Common myeloid progenitor, CD34-positive (primary cell): ENCODE results near the gene MCTP2.
A peak's percentile ranks its signal among the peaks of the same experiment; 100 is the strongest.
"Not testable (repeated sequence)": the region's sequence is repeated elsewhere in the genome, so short reads cannot be mapped to it uniquely, and the experiment has no call there.

Source experiments
- CTCF ChIA-PET: fragments of 350-600 bp; sonication (Branson Sonifier 250); formaldehyde crosslinking; loops from one replicate; lab custom pipeline; 2021; ENCODE audit warnings: antibody characterized with exemption; lab: Charles Lee
- POLR2A ChIA-PET: fragments of 350-600 bp; sonication (Branson Sonifier 250); formaldehyde crosslinking; loops from one replicate; lab custom pipeline; 2021; ENCODE audit warnings: antibody characterized with exemption; lab: Charles Lee
- DNase-seq, 3 donors: peaks; one replicate each; pipeline versions ENCODE4 v3.0.0 to v3.0.0-alpha.2; 2013
- H3K27ac ChIP-seq, 2 experiments: 1 replicate in 1 of 2; 2 replicates in 1 of 2; pipeline ENCODE4 v1.7.0; 2013; ENCODE audit warnings: inconsistent platforms in 2 of 2, low read length in 2 of 2, mild to moderate bottlenecking in 2 of 2, low read depth in 1 of 2, moderate library complexity in 1 of 2; ENCODE audit not compliant: severe bottlenecking in 2 of 2, insufficient read depth in 1 of 2, poor library complexity in 1 of 2
- H3K27me3 ChIP-seq, 5 experiments: replicated peaks in 2 of 5; 1 replicate in 3 of 5; 2 replicates in 2 of 5; pipeline versions ENCODE4 v1.6.1 to v1.7.0; 2013; ENCODE audit warnings: low read length in 4 of 5, mild to moderate bottlenecking in 2 of 5, moderate library complexity in 2 of 5, inconsistent platforms in 1 of 5; ENCODE audit not compliant: insufficient read depth in 5 of 5, control insufficient read depth in 4 of 5
- H3K36me3 ChIP-seq, 4 experiments: 1 replicate in 2 of 4; 2 replicates in 2 of 4; pipeline versions ENCODE4 v1.6.1 to v1.7.0; 2013; ENCODE audit warnings: low read length in 3 of 4, control low read depth in 1 of 4, mild to moderate bottlenecking in 1 of 4; ENCODE audit not compliant: control insufficient read depth in 4 of 4, insufficient read depth in 4 of 4
- H3K4me1 ChIP-seq, 4 experiments: 1 replicate in 3 of 4; 2 replicates in 1 of 4; pipeline versions ENCODE4 v1.6.1 to v1.7.1; 2013; ENCODE audit warnings: low read length in 3 of 4, mild to moderate bottlenecking in 3 of 4, control low read depth in 1 of 4, inconsistent platforms in 1 of 4, moderate library complexity in 1 of 4; ENCODE audit not compliant: control insufficient read depth in 4 of 4, insufficient read depth in 4 of 4; ENCODE audit errors: control extremely low read depth in 1 of 4
- H3K4me3 ChIP-seq, 7 experiments: 1 replicate in 4 of 7; 2 replicates in 3 of 7; pipeline versions ENCODE4 v1.5.1 to v1.7.0; 2013; ENCODE audit warnings: mild to moderate bottlenecking in 7 of 7, low read length in 6 of 7, moderate library complexity in 6 of 7, inconsistent platforms in 2 of 7, low read depth in 2 of 7, control low read depth in 1 of 7; ENCODE audit not compliant: insufficient read depth in 4 of 7, control insufficient read depth in 1 of 7; ENCODE audit errors: extremely low read depth in 1 of 7
- H3K9me3 ChIP-seq, 5 experiments: 1 replicate in 4 of 5; 2 replicates in 1 of 5; pipeline versions ENCODE4 v1.6.1 to v1.7.1; 2013; ENCODE audit warnings: low read length in 4 of 5, mild to moderate bottlenecking in 2 of 5, inconsistent platforms in 1 of 5, low read depth in 1 of 5, moderate library complexity in 1 of 5; ENCODE audit not compliant: control insufficient read depth in 4 of 5, insufficient read depth in 2 of 5; ENCODE audit errors: control extremely low read depth in 1 of 5
- WGBS: methylation state at CpG from one replicate; pipeline ENCODE4 v1.1.5; 2013; ENCODE audit not compliant: insufficient coverage; 5-methylcytosine and 5-hydroxymethylcytosine counted together

Gene MCTP2

DNA sequence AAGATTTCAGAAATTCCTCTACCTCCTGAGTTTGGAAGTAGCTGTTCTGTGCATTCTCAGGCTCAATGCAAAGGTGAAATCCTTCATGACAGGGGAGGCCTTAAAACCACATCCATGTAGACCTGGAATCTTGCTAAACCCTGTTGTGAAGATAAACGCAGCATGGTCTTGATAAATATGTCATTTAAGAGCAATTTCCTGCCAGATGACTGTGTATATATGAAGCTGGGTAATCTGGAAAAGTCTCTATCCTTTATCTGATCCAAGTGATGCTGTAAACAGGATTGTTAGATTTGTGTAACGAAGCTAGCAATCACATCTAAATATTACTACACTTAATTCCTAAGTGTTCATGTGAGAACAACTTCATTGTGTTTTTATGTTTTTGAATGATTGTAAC lies 9.1 kb downstream of the MCTP2 start:
- no peak for DNase-seq
- 38% methylated on average over 1 of the region's 2 CpGs for WGBS
- Histone ChIP-seq H3K4me3 (no peak overlapping the region), H3K27ac (no peak overlapping the region), H3K9me3 (peaks cover 0 to 3% (median 0%) of the 10 kb centered on the region in 5 experiments), H3K4me1 (peaks cover 19 to 66% (median 48%) of the 10 kb centered on the region in 4 experiments), H3K27me3 (no peaks in the 10 kb centered on the region), H3K36me3 (peaks cover 0 to 14% (median 2%) of the 10 kb centered on the region in 4 experiments)
- CTCF ChIA-PET: interaction anchor here (0.9 to 2.3 kb wide), 7 partner anchors 9 to 83 kb away, joined by 3 to 10 read pairs (median 4); partner anchors contain the start of gene MCTP2
- POLR2A ChIA-PET: interaction anchor here (1.6 kb wide), 1 partner anchor 9 kb away, joined by 6 read pairs; the partner anchor contains the start of gene MCTP2

DNA sequence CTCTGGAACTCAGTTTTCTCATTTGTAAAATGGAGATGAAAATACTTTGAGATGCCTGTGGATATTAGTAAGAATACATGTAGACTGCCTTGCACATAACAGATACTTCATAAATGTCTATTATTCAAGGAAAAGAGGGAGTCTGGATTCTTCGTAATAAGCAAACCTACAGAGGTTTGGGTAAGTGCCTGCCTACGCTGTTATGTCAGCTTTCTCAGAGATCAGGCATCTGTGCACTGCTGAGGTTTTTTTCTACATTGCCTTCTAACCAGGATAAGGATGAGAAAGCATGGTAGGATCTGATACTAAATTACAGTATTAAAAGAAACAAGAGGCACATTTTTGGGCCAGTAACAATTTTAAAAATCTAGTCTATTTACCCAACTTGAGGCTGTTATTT lies 10.9 kb downstream of the MCTP2 start:
- POLR2A ChIA-PET: interaction anchor here (1.5 kb wide), 1 partner anchor 78 kb away, joined by 3 read pairs; no protein-coding TSS in a partner anchor
- Histone ChIP-seq H3K4me1 (peaks cover 18 to 48% (median 33%) of the 10 kb centered on the region in 4 experiments), H3K27ac (peak overlapping the region in 1 of 2 experiments; percentile 4), H3K27me3 (no peaks in the 10 kb centered on the region), H3K4me3 (no peak overlapping the region), H3K36me3 (peaks cover 0 to 23% (median 2%) of the 10 kb centered on the region in 4 experiments), H3K9me3 (peaks cover 0 to 3% (median 0%) of the 10 kb centered on the region in 5 experiments)
- CTCF ChIA-PET: interaction anchor here (1.1 to 2.1 kb wide), 3 partner anchors 21 to 82 kb away, joined by 4 to 10 read pairs (median 6); no protein-coding TSS in a partner anchor
- peak in 1 of 3 donors; percentile 35 for DNase-seq
- WGBS: 100% methylated on average over 1 of the region's 2 CpGs

DNA sequence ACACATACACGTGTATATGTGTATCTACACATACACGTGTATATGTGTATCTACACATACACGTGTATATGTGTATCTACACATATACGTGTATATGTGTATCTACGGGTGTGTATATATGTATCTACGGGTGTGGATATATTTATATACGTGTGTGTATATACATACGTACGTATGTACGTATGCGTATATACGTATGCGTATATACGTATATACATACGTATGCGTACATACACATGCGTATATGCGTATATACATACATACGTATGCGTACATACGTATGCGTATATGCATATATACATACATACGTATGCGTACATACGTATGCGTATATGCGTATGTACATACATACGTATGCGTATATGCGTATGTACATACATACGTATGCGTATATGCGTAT lies 11.6 kb downstream of the MCTP2 start:
- H3K27ac ChIP-seq, DNase-seq, H3K9me3 ChIP-seq, H3K27me3 ChIP-seq, H3K4me3 ChIP-seq, CTCF ChIA-PET, POLR2A ChIA-PET: not testable (repeated sequence)
- Histone ChIP-seq H3K36me3 (peaks cover 0 to 29% (median 2%) of the 10 kb centered on the region in 4 experiments), H3K4me1 (peaks cover 17 to 40% (median 28%) of the 10 kb centered on the region in 4 experiments)
- WGBS: 98% methylated on average over 27 of the region's 33 CpGs

DNA sequence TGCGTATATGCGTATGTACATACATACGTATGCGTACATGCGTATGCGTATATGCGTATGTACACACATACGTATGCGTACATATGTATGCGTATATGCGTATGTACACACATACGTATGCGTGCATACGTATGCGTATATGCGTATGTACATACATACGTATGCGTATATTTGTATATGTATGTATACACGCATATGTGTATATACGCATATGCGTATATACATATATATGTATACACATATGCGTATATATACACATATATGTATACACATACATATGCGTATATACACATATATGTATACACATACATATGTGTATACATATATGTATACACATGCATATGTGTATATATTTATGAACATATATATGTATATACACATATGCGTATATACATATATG lies 12.1 kb downstream of the MCTP2 start:
- H3K9me3 ChIP-seq: peaks cover 0 to 3% (median 0%) of the 10 kb centered on the region in 5 experiments
- CTCF ChIA-PET: no interaction called here
- 98% methylated on average over 9 of the region's 24 CpGs for WGBS
- no peak overlapping the region for H3K27ac ChIP-seq
- no peak for DNase-seq
- peaks cover 13 to 39% (median 25%) of the 10 kb centered on the region in 4 experiments for H3K4me1 ChIP-seq
- H3K27me3 ChIP-seq: no peaks in the 10 kb centered on the region
- POLR2A ChIA-PET: no interaction called here
- H3K36me3 ChIP-seq: peaks cover 0 to 33% (median 3%) of the 10 kb centered on the region in 4 experiments
- no peak overlapping the region for H3K4me3 ChIP-seq

DNA sequence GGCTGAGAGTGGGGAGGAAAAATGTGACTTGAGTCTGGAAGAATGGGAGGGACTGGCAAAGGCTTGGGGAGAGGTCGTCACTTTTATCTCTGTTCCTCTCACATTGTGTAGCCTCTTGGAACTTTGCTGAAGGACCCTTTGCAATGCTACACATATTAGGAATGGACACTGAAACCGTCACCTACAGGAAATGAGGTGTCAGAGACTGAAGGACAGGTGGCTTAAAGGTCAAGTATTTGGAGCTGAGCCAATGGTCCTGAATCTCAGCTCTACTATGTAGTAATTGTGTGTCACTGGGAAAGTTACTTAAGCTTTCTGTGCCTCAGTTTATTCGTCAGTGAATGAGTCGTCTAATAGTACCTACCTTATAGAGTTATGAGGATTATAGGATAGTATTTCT lies 14.7 kb downstream of the MCTP2 start:
- Histone ChIP-seq H3K36me3 (peaks cover 0 to 33% (median 3%) of the 10 kb centered on the region in 4 experiments), H3K27me3 (no peaks in the 10 kb centered on the region), H3K4me3 (no peak overlapping the region), H3K4me1 (peaks cover 5 to 27% (median 9%) of the 10 kb centered on the region in 4 experiments), H3K9me3 (peaks cover 0 to 7% (median 0%) of the 10 kb centered on the region in 5 experiments), H3K27ac (no peak overlapping the region)
- DNase-seq: no peak
- WGBS: 94% methylated on average over 3 of the region's 4 CpGs
- POLR2A ChIA-PET: no interaction called here
- CTCF ChIA-PET: interaction anchor here (0.8 to 4.2 kb wide), 9 partner anchors 11 to 81 kb away, joined by 3 to 17 read pairs (median 4); no protein-coding TSS in a partner anchor

DNA sequence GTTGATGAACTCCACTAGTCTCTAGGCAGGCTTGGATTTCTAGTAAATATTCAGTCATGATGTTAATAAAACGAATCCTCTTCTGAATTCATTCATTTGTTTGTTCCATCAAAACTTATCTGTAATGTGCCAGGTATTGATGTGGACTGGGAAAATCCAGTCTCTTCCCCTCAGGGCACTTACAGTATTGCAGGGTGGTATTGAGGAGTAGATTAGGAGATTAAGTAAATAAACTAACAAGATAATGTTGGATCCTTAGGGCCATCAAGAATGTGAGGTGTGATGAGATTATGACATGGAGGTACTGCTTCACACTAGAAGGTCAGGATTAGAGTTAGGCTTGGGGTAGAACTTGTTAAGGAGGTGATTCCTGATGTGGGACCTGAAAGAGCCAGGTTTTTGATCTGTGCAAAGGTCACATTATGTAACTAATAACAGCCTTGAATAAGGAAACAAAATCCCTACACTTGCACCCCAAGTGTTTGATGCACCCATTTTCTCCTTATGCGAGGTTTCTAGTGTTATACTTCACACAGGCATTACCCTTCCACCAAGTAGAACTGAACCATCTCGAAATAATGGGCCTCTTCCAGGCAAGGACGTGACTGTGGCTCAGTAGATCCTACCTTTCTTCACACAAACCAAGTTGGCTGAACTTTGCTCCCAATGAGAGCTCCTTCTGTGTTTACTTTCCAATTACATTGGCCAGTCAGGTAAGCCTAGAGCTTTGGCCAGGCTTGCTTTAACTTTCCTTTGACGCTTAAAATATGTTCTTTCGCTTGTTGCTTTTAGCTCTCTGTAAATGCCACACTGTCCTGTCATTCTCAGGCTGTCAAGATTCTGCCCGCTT lies 16.7 kb downstream of the MCTP2 start:
- Histone ChIP-seq H3K36me3 (peaks cover 0 to 45% (median 5%) of the 10 kb centered on the region in 4 experiments), H3K4me1 (peaks cover 4 to 19% (median 8%) of the 10 kb centered on the region in 4 experiments), H3K27ac (no peak overlapping the region), H3K27me3 (no peaks in the 10 kb centered on the region), H3K9me3 (peaks cover 0 to 11% (median 0%) of the 10 kb centered on the region in 5 experiments), H3K4me3 (no peak overlapping the region)
- 86% methylated on average over 7 of the region's 7 CpGs for WGBS
- ChIA-PET POLR2A (no interaction called here), CTCF (interaction anchor here (0.5 to 4.2 kb wide), 10 partner anchors 8 to 83 kb away, joined by 3 to 17 read pairs (median 4); partner anchors contain the start of gene MCTP2)
- no peak for DNase-seq
